HG02981 (cell line): Measurements from ENCODE around the gene AFF1.

Experiments
- ATAC-seq: cut with Tn5 transposase; IDR thresholded peaks from one replicate; pipeline ENCODE4 v1.9.1; 2021; ENCODE audit warnings: mild to moderate bottlenecking, moderate library complexity; ENCODE audit not compliant: unreplicated experiment

The AFF1 gene, protein sequence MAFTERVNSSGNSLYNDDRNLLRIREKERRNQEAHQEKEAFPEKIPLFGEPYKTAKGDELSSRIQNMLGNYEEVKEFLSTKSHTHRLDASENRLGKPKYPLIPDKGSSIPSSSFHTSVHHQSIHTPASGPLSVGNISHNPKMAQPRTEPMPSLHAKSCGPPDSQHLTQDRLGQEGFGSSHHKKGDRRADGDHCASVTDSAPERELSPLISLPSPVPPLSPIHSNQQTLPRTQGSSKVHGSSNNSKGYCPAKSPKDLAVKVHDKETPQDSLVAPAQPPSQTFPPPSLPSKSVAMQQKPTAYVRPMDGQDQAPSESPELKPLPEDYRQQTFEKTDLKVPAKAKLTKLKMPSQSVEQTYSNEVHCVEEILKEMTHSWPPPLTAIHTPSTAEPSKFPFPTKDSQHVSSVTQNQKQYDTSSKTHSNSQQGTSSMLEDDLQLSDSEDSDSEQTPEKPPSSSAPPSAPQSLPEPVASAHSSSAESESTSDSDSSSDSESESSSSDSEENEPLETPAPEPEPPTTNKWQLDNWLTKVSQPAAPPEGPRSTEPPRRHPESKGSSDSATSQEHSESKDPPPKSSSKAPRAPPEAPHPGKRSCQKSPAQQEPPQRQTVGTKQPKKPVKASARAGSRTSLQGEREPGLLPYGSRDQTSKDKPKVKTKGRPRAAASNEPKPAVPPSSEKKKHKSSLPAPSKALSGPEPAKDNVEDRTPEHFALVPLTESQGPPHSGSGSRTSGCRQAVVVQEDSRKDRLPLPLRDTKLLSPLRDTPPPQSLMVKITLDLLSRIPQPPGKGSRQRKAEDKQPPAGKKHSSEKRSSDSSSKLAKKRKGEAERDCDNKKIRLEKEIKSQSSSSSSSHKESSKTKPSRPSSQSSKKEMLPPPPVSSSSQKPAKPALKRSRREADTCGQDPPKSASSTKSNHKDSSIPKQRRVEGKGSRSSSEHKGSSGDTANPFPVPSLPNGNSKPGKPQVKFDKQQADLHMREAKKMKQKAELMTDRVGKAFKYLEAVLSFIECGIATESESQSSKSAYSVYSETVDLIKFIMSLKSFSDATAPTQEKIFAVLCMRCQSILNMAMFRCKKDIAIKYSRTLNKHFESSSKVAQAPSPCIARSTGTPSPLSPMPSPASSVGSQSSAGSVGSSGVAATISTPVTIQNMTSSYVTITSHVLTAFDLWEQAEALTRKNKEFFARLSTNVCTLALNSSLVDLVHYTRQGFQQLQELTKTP

DNA sequence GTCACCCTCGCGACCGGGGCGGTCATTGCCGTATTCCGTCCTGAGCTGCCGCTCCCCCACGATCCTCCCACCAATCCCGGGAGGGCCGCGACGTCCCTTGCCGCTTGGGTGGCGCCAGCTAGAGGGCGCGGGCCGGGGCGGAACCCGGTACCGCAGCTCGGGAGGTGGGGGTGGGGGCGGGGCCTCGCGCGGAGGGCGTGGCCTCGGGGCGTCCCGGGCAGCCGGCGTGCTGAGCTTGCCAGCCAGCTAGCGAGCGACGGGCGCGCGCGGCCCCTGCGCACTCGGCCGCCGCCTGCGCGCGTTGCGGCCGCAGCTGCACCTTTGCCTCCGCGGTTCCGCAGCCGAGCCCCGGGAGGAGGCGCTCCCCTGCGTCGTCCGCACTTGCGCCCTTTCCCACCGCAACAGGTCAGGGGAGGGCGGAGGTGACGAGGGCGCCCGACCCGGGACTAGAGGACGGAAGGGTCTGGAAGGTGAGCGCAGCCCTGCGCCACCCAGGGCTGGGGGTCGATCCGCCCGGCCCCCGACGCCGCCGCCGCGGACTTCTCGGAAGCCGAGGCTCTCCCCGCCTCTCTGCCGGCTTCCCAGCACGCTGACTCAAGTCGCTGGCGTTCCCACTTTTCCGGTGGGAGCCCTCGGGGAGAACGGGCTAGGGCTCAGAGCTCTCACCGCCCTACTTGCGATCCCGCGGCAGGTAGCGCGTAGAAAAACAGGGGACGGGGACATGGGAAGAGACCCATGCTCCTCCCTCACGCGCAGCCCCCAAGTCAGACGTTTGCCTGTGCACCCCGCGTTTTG, at the start of gene AFF1:
TSS of gene AFF1 (plus strand) at position 241 of the 795 bp plus-strand sequence. CDS start 13,523 bp downstream, outside the sequence.
- ATAC-seq, result peak; percentile 39

DNA sequence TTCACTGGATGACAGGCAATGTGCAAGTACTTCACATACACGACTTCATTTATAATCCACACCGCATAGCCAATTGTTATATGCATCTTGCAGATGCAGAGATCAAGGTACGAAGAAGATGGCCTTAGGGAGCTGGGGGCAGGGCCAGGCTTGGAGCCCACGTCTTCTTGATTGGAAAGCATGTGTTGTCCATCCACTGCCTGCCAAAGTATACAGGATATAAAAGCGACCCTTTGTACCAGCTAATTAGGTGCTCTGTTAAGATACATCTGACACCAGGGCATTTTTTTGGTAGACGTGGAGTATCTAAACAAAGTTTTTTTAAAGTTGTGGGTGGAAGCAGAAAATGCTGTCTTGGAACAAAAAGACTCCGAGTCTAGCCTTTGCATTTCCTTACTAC, 44.0 kb upstream of the AFF1 start:
- no peak for ATAC-seq

DNA sequence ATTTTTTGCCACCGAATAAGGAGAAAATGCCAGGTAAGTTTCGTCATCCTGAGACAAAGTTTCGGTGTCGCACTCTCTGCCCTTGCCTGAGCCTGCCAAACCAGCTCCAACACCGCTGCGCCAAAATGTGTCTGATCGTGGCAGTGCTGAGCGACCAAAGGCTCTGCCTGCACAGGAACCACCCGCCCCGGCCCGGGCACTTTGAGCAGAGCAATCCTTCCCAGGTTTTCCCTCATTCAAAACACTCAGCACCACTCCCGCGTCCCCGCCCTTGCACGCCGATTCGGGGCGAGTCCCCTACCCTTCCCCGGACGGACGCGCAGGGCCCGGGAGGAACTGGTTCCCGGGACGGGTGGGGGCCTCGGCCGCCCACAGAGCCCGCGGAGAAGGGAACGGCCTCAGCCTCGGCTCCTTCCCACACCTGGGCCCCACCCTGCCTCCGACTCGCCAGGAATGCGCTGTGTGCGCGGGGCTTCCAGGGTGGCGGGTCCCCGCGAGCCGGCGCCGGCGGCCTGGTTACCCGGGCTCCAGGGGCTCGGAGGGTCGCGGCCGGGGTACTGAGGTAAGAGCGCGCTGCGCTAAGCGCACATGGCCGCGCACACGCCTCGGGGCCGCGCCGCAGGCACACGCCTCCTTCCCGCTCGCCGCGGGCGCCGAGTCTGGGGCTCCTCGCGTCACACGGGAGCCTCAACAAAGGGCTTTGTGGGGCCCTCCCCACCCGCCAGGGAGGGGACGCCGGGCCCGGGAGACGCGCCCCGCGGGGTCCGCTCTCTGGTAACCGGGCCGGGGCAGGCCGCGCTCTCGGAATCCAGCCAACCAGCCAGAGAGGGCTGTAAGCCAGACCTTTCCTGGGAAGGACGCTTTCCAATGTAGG, 42.8 kb upstream of the AFF1 start, which contains the start of gene C4orf36:
TSS of gene C4orf36 (minus strand) at position 661 of the 874 bp plus-strand sequence. CDS start 902 bp downstream, outside the sequence.
- peak; percentile 54 for ATAC-seq

DNA sequence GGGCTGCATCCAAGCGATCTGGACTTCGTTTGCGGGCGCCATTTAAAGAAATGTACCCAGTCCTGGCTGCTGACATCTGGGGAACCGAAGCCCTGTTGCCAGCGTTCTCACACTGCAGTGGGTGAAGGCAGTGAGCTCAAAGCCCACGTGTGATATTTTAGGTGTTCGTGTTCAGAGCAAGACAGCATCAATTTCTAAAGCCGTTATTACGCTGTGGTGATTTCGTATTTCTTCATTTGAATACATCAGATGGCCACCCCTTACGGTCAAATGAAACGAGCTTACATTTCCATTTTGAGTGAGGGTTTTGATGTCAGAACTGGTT, 42.2 kb upstream of the AFF1 start:
- peak; percentile 13 for ATAC-seq

DNA sequence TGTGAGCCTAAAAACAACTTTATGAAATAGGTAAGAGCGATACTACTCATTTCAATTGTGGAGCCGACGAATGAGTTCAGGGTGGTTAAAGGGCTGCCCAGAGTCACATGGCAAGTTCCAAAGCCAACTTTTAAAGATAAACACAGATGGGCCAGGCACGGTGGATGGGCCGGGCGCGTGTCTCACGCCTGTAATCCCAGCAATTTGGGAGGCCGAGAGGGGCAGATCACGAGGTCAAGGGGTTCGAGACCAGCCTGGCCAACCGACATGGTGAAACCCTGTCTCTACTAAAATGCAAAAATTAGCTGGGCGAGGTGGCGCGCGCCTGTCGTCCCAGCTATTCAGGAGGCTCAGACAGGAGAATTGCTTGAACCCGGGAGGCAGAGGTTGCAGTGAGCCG, 41.7 kb upstream of the AFF1 start:
- no peak for ATAC-seq

DNA sequence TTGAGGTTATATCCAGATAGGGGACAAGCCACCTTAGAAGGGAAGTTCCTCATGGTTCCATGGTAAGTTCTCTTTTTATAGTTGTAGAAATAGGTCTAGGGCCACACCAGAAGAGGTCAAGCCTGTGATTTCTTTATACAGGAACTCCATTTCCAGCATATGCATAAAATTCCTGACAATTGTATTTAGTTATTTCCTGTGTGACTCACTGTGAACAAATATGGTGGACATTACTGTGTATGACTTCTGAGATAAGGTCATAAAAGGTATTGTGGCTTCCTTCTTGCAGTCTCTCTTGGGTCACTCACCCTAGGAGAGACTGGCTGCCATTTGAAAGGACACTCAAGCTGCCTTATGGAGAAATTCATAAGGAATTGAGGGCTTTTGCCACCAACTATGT, 40.4 kb upstream of the AFF1 start:
- no peak for ATAC-seq

DNA sequence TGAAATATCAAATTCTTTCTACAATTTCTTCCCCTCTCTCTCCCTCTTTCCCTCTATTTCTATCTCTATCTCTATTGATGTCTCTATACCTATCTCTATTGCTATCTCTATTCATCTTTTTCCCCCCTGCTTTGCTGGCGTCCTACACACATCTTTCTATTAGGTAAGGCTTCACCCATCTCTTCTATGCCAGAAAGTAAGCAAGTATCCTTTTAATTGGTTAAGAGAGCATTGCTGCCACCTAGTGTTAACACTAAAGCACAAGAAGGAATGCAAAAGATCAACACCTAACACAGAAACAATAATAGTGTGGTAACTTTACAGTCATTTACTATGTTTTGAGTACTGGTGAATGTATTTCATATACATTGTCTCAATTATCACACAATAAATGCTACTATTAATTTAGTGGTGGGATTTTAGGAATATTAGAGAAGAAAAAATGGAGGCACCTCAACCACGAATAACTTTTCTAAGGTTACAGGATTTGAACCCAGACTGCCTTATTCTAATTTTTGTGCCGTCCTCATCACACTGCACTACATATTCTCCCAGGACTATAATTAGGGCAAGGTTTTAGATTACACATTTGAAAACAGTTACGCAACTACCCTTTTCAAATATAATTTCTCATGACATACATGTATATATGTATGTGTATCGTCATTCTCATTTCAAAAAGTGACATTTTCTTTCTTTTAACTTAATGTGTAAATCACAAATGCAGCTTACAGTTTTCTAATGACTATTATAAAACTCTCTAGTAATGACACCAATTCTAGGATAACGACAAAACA, 38.9 kb upstream of the AFF1 start:
- peak; percentile 50 for ATAC-seq

DNA sequence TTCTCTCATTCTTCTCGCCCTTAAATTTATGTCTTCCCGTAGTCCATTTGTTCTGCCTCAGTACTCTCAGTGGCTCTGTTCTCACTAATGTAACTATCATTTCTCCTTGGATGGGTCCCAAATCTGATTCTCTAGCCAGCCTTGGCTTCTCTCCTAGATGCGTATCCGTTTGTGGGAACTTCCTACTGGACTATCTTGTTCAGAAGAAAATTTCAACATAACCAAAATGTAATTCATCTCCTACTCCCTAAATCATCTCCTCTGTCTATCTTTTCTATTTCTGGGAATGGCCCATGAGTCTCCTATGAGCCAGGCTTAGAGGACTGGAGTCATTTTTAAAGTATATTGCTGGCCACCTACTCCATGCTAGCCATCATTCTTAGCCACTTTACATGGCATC, 38.2 kb upstream of the AFF1 start:
- no peak for ATAC-seq

DNA sequence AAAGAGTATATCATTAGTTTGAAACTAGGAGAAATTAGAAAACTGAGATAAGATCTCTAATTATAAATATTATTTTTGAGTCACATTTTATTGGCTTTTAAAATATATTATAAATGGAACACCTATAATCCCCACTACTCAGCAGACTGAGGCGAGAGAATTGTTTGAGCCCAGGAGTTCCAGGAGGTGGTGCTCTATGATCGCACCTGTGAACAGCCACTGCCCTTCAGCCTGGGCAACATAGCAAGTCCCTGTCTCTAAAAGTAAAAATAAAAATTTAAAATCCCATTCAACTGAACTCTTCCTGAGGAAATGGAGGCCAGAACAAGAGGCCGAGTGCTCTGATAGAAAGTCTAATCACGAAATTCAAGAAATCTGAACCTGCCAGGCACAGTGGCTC, 36.2 kb upstream of the AFF1 start:
- no peak for ATAC-seq

DNA sequence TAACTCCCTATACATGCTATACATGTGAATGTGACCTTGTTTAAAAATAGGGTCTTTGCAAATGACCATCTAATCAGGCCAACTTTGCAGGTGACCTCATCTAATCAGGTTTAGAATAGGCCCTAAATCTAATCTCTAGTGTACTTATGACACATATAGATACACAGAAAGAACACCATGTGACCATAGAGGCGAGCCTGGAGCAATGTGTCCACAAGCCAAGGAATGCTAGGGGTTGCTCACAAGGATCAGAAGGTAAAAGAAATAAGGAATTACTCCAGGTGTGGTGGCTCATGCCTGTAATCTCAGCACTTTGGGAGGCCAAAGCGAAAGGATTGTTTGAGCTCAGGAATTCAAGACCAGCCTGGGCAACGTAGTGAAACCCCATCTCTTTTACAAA, 32.9 kb upstream of the AFF1 start:
- ATAC-seq, result no peak

DNA sequence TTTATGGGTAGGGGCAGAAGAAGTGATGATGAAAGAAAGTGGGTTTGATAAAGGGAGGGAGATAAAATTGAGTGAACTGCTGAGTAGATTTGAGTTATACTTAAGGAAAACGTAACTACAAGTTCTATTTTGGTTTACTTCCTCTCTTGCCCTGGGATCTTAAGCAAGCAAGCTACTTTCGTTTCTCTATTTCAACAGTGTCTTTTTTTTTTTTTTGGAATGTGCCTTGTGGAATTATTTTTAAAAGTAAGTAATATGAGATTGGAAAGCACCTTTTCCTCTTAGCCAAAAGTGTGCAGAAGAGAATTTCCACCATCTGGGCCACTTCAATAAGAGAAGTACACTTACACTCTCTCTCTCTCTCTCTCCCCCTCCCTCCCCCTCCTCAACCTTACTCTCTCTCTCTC, 26.6 kb upstream of the AFF1 start:
- ATAC-seq, result no peak

DNA sequence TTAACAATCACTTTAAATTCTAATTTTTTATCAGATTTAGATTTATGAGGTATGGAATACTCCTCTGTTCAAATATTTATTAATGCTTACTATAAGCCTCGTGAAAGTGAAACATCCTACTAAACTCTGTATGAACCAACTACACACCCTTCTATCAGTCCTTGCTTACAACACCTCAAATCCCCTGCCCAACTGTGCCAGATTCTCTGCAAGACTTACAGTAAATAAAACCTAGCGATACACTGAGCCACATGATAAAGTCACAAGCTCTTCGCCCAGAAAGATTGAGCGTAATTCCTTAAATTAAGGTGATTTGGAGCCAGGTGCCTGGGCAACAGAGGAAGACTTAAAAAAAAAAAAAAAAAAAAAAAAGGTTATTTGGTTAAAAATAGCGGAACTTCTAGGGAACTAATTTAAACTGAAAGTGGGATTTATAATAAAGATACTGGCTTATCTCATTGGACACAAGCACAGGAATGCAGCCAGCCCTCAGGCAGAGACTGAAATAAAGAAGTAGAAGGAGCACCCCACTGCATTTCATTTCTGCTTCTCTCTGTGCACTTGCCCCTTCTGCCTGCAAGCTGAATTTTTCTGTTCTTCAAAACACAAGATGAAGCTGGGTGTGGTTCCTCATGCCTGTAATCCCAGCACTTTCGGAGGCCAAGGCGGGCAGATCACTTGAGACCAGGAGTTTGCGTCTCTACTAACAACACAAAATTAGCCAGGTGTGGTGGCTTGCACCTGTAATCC, 25.1 kb upstream of the AFF1 start:
- no peak for ATAC-seq

DNA sequence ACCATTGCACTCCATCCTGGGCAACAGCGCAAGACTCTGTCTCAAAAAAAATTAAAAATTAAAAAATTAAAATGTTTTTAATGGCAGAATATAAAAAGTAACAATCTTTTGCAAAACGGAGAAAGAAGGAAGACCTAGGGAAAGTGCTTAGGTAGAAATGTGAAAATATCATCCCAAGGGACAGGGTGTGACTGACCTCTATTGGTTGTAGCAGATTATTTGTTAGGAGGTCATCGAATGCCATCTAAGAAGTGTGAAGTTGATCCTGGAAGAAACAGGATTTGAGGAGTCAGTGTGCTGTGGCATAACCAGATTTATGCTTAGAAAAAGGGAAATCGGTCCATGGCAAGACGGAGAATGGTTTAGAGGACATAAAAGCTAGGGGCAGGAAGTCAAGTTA, 24.4 kb upstream of the AFF1 start:
- ATAC-seq, result no peak

DNA sequence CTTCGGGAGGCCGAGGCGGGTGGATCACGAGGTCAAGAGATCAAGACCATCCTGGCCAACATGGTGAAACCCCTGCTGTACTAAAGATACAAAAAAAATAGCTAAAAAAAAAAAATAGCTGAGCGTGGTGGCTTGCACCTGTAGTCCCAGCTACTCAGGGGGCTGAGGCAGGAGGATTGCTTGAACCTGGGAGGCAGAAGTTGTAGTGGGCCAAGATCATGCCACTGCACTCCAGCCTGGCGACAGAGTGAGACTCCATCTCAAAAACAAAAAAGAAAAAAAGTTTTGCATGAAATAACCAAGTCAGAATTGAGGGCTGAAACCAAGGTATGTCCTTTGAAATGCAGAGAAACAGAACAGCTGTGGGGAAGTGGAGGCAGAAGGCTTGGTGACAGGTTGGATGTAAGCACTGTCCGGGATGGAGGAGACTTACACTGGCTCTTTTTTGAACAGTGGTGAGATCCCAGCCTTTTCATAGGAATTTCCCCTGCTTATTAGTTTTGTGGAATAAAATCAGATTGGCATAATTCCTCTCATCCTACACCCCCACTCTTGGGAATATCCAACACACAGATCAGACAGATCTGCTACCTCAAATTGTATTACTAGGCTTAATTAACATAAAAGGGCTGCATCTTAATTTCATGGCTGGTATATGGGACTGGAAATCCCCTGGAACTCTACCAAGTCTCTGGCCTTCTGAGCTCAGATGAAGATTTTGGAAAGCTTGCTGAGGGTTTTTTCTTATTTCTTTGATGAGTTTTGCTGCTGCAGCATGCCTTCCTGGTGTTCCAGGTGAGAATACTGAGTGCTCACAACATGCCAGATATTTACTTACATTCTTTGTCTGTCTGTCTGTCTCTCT, 23.8 kb upstream of the AFF1 start:
- no peak for ATAC-seq

DNA sequence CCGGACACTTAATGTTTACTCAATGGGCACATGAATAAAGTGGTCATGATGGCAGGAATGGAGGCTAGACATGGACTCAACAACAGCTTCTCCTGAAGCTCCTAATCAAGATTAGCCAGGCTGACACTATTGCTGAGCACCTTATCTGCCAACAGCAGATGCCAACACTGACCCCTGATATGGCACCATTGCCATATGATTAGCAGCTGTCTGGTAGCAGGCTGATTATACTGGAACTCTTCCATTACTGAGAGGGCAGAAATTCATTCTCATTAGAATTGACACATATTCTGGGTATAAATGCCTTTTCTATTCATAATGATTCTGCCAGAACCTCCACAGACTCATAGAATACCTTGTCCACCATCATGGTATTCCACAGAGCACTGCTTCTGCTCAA, 18.4 kb upstream of the AFF1 start:
- ATAC-seq, result no peak

DNA sequence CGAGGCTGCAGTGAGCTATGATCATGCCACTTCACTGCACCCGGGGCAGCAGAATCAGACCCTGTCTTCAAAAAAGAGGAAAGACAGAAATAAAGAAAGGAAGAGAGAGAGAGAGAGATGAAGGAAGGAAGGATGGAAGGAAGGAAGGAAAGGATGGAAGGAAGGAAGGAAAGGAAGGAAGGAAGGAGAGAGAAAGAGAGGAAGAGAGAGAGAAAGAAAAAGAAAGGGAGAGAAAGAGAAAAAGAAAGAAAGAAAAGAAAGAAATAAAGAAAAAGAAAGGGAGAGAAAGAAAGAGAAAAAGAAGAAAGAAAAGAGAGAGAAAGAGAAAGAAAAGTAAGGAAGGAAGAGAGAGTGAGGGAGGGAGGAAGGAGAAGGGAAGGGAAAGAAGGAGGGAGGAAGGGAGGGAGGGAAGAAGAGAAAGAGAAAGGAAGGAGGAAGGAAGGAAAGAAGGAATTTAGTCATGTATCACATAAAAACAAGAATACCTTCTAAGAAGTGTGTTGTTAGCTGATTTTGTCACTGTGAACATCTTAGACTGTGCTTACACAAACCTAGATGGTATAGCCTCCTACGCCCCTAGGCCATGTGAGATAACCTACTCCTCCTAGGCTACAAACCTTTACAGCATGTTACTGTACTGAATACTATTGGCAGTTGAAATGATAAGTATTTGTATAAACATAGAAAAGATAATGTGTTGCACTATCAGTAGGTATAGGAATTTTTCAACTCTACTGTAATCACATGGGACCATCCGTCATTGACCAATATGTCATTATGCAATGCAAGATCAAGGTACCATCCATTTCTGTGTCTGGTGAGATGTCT, 17.4 kb upstream of the AFF1 start:
- no peak for ATAC-seq
